Amniotic epithelial cell (primary cell): ENCODE data around the gene AUP1.

Experiments
- DNase-seq: peaks from one replicate; pipeline ENCODE4 v3.0.0-alpha.2; 2010; ENCODE audit warnings: low read depth

The AUP1 gene

DNA sequence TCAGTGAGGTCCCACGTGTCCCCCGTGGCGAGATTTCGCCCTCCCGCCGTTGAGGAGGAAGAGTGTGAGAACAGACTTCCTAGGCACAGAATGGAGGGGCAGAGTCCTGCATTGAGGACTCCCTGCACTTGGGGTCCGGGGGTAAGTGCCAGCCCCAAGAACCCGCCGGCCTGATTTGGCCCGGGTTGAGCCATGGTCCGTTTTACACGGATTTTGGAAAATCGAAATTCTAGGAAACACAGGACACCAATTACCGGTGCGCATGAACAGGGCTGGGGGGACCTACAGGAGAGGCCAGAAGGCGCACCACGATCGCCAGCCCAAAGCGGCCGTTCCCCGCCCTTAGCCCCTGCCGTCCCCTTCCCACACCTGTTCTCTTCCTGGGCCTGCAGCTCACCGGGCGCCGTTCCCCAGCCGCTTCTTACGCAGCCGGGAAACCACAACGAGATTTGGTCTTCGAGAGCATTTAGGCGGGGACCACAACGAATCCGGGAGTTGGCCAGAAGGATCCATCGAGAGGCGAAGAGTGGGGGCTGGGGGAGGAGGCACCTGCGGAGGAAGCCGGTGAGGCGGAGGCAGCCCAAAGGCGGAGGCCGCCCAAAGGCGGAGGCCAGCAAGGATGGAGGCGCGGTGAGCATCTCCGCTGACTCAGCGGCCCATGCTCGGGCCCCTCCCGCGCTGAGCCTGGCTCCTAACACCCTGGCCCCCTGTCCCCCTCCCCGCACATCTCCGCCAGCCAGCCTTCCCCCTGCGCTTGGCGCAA lies 15.7 kb downstream of the AUP1 start:
- DNase-seq, result no peak

DNA sequence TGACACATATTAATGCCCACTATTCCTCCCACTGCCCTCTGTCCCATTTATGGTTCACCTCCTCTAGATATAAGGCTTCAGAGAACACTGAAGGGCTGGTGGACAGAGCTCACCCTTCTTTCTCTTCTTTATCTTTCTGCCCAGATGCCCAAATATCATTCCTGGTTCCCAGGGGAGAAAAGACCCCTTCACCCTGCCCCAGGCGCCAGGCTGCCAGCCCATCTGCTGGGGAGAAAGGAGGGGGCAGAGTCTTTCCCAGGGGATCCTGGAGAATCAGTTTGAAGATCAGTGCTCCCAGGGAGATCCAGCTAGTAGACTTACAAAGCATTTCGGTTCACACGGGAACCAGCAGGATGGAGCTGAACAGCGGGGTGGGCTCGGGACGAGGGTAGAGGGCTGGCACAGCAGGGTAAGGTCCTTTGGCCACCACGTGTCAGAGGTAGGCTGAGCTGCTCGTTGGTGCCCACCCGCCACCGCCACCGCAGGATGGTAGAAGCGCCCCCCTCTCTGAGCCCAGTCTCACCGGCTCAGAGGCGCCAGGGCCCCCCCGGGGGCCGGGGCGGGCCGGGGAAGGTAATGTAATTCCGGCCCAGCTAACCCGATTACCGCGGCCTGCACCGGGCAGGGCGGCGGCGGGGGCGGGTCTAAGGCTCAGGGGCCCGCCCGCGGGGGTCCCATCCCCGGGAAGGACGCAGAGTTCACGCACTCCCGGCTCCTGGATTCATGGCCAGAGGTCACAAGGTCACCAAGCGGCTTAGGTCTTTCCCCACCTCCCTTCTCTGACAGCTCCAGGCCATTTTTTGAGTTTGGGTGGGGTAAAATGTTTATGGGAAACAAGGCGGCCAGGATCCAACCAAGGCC lies 16.5 kb downstream of the AUP1 start:
- DNase-seq, result no peak

DNA sequence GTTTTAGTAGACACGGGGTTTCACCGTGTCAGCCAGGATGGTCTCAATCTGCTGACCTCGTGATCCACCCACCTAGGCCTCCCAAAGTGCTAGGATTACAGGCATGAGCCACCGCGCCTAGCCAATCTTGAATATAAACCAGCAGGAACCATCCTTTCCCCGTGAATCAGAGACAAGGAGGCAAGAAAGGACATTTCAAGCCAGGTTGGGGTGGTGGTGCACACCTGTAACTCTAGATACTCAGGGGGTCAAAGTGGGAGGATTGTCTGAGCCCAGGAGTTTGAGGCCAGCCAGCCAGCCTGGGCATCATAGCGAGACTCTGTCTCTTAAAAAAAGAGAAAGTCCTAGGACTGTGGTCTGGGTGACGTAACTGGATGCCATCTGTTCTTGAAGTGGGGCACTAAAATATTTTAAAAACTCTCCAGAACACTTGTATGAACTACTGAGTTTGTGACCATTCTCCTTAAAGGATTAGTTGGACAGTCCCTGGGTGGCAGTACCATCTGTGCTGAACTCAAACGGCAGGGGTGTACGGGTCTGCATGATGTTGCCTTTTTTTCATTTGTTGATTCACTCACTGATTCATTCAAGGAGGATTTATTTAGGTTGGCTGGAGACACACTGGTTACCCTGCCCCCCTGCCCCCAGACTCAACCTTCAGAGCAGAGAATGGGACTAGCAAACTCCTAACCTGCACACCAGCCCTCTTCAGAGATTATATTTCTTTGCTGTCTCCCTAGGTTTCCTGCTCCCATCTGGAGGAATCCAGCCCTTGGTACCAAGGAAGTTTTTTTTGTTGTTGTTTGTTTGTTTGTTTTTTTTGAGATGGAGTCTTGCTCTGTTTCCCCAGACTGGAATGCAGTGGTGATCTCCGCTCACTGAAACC lies 18.2 kb downstream of the AUP1 start:
- DNase-seq, result no peak

DNA sequence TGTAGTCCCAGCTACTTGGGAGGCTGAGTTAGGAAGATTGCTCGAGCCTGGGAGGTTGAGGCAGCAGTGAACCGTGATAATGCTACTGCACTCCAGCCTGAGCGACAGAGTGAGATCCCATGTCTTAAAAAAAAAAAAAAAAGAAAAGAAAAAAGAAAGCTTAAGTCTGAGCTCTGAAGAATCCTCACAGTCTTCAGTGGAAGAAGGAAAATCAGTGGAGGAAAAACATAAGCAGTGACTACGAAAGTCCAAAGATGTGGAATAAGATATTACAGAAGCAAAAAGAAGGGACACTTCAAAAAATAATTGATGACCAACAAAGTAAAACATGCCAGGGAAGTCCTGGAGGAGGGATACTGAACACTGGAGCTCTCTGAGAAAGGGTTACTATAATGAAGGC lies 19.2 kb downstream of the AUP1 start:
- no peak for DNase-seq

DNA sequence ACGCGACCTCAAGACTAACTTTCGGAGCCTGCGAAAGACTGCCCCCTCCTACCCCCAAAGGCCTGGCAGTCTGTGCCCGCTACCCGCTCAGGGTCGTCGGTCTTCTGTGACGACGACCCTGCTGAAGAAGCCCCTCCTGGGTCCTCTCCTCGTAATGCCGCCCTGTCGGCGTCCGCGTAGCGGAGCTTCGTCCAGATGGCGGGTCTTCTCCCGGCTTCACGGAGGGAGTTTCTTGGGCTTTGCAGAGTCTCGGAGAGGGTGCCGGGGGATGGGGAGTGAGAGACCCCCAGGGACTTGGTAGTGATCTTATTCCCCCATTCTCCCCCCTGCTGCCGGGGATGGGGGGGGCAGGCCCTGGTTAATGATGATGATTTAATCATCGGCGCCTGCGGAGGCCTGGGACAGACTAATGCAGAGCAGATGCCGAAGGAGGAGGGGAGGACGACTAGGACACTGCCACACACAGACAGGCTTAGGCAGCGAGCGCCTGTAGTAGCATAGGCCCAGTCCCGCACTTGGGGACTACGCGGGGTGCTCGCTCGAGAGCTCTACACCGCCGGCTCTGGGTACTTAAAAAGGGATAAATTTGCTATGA lies 21.5 kb downstream of the AUP1 start:
- DNase-seq, result no peak

DNA sequence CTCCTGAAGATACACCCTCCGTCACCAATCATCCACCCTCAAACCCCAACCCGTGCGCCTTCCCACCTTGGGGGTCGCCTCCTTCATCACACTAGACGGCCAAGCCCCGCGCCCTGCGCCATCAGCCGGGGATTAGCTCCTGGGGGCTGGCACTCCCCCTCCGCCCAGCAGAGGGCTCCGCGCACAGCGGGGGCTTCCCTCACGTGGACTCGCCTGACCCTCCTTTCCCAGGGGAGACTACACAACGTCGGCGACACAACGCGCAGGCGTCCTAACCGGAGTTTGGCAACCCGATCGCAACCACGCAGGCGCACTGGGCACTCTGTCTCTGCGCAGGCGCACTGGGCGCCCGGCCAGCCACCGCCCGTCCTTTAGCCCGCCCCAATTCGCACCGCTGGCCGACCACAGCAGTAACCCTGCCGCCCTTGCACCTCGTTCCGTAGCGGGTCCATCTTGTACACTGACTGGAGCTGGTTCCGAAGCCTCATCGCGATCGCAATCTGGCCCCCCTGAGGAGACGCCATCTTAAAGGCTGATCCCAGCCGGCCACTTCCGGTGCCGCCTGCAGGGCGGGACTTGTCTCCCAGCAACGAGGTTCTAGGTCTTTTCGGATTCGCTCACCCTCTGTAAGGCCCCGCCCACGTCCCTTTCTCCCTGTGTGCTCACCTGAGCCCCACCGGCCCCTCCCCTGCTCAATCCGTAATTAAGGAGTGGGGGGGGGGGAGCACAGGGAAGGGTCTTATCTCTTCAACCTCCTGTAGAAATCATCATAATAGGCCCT lies 22.2 kb downstream of the AUP1 start, which contains the start of gene PCGF1:
Gene PCGF1, minus strand, starts transcription at position 551 of the 781 bp plus-strand sequence. Its CDS starts 27 bp downstream, at position 524.
- DNase-seq, result peak; percentile 95

DNA sequence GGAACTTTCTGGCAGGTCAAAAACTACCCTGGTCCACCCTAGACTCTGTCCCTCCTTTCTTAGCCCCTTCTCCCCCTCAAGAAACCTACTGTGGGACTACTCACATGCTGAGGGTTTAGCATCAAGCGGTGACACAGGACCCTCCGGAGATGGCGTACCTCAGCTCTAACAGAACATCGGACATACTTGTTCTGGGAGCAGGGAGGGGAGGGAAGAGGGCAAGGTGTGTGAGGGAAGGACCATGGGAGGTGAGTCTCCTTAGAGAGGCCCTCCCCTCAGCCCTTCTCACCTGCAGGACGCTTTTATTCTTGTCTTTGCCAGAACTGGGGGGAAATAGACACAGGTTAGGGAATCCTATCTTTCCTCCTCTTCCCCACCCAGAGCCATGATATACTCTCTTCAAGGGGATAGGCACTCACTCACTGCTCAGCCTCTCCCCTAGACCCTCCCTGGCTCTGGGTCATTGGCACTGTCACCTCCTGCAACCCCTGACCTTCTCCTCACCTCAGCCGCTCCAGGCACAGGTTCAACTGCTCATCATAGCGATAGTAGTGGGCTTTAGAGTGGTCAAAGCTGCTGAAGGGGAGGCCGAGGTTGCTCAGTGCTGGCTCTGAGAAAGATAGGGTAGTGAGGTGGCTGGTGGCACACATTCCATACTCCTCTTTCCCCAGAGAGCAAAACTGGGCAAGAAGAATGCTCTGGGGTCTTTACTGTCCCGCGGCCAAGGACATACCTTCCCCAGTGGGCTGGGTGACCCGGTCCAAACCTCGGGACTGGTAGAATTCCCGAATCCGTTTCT lies 23.9 kb downstream of the AUP1 start:
- DNase-seq, result no peak

DNA sequence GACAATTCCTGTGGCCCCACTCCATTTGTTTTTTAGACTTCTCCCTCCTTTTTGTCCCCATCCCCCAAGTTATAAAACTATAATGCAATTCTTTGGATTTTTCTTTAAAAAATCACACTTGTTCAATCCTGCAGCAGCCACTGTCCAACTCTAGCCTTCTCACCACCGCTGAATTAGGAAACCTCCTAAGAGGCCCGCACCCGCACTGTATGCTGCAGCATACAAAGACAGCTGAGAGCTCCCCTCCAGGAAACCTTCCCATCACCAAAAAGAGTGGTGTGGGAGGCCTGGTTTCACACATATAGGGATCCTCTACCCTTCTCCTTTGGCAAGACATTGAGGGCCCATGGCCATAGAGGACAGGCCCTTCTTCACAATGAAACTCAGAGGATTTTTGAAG lies 24.9 kb downstream of the AUP1 start:
- no peak for DNase-seq

DNA sequence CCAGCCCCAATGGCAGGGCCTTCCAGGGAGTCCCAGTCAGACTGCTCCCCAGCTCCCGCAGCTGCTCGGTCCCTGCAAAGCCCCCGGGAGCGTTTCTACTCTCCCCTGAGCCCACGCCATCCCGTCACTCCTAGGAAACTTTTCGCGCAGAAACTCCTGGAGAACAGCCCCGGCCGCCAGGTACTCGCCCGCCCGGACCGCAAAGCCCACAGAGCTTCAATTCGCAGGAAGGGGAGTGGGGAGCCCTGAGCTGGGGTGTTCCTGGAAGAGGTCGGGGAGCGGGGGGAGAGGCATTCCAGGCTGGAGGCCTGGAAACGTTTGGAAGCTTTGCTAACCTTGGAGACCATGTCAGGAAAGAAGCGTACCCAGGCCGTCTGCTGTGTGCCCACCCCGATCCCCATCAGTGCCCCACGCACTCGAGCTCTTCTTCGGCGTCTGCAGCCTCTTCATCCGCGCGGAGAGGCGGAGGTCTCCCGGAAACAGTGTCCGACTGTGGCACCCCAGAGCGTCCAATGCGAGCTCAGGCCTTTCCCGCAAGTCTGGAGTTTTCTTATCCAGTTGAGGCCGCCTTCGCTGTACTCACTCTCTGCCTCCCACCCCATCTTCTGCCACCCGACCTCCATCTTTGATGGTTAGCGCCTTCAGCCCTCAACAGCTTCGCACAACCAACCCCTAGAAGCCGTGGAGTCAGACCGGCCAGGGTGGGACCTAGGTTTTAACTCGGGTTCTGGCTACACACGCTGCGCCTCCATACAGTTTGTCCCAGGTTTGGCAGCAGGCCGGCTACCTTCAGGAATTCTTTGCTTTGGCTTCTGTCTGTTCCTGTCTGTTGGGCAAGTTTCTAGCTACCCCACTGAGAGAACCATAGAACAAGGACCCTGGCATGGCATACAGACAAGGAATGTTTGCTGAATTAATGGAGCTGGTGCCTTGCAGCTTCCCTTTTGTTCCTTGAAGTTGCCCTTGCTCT lies 25.7 kb downstream of the AUP1 start:
- peak; percentile 44 for DNase-seq

DNA sequence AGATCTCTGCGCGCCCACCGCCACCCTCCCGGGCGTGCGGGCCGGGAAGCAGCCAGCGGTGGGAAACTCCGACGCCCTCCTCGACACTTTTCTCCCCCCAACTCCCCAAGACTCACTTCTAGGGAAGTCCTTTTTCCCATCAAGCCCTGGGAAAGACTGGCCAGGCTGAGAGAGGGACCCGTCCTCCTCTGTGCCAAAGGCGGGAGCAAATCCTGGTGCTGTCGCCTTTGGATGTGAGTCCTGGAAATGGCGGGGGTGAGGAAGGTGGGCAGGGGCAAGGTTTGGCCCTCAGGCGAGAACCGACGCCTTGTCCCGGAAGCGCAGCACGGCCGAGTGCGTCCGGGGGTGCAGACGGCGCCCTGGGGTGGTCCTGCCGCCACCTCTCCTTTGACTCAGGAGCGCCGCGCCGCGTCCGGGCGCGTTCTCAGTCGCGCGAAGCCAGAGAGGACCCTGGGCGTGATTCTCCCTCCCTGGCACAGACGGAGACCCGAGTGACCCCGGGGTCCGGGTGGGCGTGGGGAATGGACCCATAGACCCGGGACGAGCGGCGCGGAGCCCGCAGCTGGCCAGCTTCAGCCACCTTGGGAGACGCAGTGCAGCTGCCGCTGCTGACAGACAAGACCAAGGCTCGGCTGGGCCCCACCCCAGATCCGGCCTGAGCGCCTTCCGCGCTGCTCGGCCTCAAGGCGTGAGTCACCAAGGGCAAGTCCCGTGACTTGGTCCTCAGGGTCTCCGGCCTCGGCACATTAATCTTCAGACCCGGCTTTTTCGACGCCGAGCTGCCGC lies 26.6 kb downstream of the AUP1 start:
- DNase-seq, result peak; percentile 85

DNA sequence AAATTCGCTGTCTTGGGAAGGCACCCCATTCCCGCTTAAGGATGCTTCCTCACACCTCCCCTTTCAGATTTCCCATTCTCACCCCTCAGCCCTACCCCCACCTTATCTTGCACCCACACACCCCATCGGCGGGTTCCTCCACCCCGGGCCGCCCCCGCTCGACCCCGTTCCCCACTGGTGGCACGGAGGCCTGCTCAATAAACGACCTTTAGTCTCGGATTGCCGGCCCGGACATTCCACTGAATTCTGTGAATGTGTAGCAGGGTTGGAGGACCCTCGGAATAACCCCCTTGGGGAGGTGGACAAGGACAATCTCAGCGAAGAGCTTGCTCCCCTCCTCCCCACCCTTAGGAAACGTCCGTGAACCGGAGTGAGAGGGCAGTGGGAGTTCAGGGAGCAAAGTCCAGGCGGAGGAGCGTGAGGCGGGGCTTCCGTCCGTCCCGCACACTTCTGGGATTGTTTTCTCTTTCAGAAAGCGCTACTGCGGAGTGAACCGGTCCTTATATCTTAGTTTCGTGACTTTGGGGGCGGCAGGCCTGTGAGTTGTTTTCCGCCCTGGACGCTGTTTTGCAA lies 27.3 kb downstream of the AUP1 start:
- no peak for DNase-seq

DNA sequence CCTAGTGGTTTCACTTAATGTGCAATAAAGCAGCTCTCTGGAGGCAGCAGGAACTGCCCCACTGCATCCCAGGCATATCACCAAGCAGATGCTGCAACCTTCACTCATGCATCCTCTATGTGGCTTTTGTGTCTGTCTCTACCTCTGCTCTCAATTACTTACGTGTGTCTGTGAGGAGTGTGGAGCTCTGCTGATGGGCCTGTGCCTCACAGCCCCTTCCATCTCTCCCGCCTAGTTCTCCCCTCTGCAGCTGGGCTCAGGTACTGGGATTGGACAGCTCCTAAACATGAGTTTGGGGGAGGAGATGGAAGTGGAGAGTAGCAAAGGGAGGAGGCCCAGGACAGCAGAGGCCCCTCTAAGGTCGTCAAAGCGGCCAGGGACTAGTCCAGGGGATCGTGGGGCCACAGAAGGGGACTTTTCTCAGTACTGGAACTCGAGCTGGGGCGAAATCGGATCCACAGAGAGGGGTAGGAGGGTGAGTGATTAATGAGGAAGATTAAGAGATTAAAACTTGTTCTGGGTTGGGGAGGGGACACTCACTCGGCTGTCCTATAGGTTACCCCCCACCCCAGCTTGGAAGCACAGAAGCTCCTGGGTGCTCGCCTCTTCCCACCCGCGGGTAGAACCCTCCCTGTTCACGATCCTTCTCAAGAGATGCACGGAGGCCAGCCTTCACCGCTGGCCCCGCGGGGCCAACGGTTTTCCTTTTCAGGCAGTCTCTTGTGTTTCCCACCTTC lies 28.0 kb downstream of the AUP1 start:
- DNase-seq, result no peak

DNA sequence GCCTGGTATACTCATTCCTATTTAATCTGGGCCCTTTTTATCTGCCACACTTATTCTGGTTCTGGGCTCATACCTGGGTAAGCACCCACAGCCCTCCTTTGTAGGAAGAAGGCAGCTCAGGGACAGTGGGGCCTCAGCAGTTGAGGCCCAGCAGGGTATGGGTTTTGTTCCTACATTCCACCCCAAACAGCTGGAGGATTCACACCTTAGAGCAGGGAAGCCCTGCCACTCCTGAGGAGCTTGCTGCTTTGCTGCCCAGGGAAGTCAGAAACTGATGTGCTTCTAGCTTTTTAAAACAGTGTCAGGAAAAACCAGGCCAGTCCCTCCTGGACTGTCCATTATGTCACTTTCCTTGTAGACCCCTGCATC lies 28.9 kb downstream of the AUP1 start:
- no peak for DNase-seq

DNA sequence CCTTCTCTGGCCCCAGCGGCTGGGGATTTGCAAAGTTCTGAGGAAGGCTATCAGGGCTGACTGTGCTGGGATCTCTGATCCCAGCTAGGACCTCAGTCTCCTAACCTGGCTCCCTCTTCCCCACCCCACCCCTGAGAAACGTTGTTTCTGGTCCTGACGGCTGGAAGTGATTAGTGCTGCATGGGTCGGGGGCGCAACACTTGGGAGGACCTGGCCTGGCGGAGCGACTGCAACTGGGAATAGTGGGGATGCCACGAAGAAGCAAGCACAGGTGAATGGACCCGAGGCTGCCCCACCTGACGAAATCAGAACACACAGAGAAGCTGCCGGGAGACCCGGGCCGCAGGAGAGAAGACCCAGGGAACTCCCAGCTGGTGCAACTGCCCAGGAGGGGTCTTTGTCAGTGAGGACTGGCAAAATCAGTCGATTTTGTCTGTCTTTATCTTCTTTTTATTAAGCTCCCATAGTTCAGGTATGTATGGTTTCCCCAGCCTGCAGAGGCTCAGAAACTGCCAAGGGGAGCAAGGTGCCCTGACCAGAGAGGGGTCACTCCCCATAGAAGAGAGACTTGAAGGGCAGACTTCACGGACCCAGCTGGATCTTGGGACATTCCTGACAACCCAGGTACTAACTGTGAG lies 29.4 kb downstream of the AUP1 start:
- DNase-seq, result no peak

DNA sequence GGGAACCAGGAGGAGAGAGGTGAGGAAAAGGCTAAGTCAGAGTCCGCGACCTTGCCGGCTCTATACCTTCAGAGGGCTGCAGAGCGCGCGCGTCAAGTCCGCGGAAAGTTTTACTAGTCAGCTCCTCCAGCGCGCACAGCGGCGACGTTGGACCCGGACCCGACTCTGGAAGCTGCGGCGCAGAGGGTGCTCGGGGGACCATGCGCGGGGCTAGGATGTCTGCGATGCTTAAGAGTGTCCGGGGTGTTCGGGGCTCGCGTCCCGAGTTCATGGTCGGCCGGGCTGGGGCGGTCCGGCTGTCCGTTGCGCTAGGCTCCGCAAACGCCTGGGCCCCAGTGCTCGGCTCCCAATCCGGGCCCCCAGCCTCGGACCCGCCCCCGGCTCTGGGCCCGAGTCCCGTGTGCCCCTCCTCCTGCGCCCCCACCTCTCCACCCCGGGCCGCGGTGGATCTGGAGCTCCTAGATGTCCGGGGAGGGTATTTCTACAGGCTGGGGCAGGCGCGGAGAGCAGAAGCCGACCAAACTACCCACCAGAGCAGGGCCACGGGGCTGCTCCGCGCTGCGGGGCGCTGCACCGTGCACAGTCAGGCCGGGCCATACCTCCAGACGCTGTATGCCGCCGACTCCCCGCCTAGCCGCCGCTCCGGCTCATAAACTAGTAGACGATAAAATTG lies 30.1 kb downstream of the AUP1 start, which contains the start of gene LBX2:
Gene LBX2, minus strand, starts transcription at position 337 of the 673 bp plus-strand sequence. Its CDS starts 66 bp downstream, at position 271.
- no peak for DNase-seq
